GM21619 (cell line): ENCODE results near the gene VIT.

ENCODE experiments used
- ATAC-seq: cut with Tn5 transposase; IDR thresholded peaks from one replicate; pipeline ENCODE4 v1.9.1; 2021; ENCODE audit not compliant: unreplicated experiment

Gene VIT

DNA sequence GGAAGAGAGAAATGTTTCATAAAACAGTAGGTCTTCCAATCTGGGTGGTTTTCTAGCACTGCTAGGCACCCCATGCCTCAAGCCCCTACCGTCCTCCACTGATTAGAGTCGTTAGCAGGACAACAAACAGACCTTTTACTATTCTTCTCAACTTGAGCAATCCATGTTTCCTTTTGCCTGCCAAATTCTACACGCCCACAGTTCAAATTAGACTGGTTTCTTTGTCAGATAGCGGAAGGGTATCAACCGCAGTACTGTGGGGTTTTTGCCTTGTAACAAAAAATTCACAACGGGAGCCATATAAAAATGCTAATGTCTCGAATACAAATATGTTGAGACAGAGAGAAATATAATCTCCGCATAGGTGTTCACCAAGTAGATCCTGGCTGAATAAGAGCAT, 59.9 kb downstream of the VIT start:
- no peak for ATAC-seq

DNA sequence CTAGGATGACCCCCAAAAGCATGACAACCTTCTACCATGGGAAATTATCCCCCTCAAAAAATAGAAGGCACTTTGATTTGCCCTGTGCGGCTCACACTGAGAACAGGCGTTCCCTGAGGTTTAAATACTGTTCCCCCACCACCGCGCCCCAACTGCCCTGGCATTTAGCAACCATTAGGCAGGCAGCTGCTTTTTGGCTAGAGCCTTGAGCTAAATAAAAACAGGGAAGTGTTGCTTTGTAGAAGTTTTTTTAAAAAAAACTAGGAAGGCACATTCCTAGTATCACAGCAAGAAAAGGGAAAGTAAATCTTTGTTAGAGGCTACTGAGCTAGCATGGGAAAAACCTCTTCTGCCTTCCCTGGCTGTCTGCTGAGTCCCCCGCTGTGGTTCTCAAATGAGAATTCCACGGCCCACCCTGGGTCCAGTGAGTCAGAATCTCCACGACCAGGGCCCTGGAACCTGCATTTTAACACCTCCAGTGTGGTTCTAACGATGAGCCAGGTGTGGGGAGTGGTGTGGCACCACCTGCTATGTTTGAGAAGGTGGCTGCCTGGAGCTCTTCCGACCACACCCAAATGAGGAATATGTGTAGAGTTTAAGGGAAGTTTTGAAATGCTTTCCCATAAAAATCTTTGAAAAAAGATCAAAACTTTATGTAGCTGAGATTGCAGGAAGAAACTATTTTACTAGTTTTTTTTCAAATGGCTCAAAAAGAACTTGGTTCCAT, 66.4 kb downstream of the VIT start:
- ATAC-seq, result no peak

DNA sequence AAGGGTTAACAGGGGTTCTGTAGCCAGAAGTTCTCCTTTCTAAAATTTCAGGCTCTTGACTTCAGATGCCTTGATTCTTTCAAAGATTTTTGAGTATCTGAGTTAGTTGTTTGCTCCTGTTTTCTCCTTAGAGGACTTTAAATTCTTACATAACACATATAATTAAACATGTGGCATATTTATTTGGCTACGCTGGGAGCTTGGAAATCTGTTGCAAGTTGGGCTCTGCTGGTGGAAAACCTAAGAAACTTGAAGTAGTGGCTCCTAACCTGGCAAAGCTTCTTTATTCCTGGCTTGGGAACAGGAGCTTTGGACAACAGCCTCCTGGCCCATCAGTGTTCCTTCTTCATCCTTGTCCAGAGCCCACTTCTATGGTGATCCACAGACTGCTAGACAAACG, 72.6 kb downstream of the VIT start:
- no peak for ATAC-seq

DNA sequence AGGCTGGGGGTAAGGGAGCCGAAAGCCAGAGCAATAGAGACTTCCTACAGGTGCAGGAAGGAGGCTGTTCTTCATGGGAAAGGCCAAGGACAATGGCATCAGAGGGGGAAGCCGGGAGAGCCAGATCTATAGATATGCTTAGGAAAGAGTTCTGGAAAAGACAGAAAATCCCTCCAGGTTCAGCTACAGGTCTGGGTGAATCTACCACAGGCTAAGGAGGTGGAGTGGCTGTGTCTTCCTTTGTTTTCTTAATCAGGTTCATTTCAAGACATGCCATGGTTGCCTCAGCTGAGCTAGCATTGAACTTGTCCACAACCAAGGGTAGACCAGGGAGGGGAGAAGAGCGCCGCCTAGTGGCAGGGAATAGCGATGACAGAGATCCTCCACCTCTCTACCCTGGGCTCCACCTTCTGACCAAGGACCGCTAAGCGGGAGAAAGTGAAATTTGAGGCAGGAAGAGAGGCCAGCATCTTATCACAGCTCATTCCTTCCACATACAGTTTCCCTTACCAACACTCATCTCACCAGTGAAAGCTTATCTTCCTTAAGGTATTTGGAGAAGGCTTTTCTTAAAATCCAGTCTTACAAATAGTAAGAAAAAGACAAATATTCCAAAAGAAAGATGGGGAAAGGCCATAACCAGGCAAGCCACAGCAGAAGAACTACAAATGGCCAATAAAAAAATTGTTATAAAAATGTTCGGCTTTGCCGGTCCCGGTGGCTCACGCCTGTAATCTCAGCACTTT, 74.2 kb downstream of the VIT start:
- peak; percentile 62 for ATAC-seq

DNA sequence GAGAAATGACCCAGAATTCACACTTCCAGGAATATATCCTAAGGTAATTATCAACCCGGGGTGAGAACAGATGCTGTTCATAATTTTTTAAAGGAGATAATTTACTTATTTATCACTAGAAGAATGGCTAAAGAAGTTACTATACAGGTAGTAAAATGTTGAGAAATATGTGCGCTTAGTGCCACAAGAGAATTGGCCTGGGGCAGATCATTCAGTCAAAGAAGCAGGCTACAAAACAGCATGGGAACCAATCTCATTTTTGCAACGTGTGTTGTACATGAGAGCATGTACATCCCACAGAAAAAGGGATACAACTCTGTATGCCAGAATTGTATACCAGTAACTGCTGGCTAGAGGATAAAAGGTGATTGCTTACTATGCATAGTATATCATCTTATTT, 75.2 kb downstream of the VIT start:
- no peak for ATAC-seq

DNA sequence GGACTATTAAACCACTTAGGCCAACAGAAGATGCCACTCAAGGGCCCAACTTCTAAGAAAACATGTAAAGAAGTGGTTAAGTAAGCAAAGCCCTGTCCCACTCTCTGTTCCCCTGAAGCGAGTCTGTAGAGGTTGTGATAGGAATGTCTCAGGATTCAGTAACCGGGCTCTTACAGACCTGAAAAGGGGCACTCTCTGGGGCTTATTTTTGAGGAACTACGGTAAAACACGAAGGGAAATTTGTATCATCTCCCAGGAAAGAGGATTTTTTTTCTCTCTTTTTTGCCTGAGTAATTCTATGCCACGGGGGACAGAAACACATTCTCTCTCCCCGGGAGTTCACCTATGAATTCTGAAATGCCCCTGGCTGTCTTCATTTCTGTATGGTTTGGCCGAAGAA, 77.4 kb downstream of the VIT start:
- no peak for ATAC-seq

DNA sequence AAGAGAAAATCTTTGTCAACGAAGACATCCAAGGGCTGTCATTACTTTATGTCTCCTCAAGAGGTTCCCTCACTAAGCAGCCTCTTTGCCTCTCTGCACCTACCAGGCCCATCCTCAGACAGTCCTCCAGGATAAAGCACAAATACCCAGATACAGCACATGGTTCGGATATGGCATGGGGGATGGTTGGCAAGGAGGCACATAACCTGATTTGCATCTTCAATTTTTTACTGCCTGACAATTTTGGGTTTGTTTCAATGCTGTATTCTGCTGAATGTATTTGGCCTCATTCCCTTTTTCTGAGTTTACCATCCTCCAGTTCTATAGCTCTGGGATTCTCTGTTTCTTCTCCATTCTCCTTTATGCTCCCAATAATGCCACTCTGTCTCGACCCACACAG, 78.8 kb downstream of the VIT start:
- no peak for ATAC-seq

DNA sequence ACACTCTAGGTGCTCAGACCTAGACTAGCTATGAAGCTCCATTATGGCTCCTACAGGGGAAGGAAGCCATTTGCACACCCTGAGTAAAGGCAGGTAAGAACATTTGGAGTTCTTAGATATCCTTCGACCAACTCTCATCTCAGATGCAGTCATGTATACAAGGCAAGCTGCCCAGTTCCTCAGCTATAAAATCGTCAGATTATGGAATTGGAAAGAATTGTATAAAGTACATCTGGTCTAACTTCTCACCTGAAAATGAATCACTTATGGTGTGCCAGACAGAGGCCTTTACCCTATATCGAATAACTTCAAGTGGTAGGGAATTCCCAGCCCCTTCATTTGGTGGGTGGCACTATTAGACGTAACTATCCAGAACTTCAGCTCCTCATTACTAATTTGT, 79.3 kb downstream of the VIT start:
- no peak for ATAC-seq

DNA sequence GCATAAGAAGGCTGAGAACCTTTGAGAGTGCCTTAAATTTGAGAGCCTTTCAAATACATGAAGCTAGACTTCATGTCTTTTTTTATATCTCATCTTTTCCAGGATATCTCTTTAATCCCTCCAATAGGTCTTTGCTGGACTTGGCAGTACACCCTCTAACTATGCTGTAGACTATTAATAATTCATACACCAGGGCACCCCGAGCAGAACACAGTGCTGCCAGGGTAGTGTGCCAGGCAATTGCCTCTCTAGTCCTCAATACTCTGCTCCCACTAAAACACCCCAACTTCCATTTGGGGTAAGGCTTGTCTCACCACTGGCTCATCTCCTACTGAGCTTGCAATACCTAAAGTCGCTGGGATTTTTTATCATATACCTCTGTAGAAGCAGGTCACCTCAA, 80.8 kb downstream of the VIT start:
- no peak for ATAC-seq

DNA sequence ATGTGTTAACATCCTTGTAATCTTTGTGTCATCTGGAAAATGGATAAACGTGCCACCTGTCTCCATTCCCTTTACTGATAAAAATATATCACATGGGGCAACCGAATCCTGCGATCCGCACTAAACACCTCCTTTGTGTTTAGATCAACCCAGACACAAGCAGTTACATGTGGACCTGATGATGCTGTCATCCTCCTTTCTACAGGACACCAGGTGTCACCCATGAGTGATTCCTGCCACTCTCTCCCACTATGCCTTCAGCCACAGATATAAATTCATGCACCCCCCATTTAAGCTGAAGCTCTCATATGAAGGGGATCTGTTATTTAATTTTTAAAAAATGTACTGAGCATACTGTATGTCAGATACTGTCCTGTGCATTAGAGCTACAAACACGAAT, 81.3 kb downstream of the VIT start:
- ATAC-seq, result no peak

DNA sequence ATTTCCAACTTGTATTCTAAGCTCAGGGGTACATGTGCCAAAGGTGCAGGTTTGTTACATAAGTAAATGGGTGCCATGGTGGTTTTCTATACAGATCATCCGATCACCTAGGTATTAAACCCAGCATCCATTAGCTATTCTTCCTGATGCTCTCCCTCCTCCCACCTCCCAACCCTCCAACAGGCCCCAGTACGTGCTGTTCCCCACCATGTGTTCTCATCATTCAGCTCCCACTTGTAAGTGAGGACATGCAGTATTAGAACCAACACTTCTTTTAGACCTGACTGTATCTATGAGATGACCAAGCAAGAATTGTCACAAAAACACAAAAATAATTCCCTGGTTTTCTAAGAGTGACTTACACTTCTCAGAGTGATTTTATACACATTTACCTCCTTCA, 83.0 kb downstream of the VIT start:
- no peak for ATAC-seq

DNA sequence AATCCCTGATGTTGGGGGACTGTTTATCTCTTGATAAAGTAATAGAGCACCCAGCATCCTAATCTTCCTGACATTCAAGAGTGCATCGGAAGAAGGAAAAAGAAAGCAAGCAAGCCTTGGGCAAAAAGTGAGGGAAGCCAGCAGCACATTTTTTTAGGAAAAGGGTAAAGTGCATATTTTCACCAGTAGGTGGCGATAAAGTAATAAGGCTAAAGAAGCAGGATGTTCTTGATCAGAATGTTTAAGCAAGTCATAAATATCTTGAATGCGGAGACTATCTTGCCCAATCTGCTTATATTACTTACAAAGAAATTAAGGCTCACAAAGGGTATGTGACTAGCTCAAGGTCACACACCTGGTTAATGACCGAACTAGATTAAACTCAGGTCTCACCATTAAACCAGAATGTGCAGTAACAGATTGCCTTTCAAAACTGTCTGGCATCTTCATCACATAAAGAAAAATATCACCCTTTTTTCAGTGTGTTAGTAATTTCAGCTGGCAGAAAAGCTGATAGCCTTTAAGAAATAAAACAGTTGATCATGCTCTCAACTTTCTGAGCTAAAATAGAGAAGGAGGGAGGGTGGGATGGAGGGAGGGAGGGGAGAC, 83.8 kb downstream of the VIT start:
- peak; percentile 52 for ATAC-seq

DNA sequence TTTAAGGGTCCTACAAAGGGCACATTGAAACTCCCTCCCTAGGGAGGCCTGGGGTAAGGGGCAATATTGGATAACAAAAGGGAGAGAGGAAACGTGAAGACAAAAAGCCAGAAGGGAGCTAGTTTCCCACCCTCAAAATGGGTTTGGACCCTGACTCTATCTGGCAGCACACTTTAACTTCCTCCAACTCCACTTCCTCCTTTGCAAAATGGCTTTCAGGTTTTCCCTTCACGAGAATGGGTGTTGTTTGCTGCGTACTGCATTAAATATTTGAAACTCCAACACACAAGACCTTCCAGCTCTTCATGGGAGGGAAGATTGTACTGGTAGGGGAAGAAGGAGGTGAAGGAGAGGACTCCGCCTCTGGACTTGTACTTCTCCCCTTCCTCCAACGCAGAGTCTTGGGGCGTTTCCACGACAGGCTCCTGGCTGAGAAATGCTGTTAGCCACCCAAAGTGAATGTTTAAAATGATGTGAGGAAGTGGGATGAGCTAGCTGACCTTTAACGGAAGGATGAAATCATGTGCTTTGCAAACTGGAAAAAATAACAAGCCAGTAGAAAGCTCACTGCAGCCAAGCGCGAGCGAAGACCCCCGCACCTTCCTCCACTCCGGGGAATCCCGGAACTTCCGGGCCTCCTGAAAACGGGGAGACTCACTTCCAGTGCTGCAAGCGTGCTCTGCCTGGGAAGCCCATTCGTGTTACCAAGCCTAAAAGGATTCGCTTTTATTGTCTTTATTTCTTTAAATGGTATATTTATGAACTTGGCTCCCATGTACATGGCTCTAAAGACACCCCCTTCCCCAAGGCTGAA, 85.6 kb downstream of the VIT start:
- no peak for ATAC-seq

DNA sequence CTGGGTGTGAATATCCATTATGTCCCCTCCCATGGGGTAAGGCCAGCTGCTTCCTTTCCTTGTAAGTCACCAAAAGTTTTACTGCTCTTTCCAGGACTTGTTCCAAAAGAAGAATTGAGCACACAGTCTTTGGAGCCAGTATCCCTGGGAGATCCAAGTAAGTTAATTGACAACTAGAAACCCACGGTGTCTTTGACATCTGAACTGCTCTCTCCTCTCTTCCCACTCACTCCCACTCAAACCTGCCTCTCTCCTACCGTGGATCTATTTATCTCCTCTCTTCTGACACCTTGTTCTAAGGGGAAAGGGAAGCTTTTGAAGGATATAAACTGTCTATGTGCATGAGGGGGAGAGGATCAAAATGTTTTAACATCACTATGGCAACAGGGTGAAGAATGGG, 86.7 kb downstream of the VIT start:
- ATAC-seq, result no peak

DNA sequence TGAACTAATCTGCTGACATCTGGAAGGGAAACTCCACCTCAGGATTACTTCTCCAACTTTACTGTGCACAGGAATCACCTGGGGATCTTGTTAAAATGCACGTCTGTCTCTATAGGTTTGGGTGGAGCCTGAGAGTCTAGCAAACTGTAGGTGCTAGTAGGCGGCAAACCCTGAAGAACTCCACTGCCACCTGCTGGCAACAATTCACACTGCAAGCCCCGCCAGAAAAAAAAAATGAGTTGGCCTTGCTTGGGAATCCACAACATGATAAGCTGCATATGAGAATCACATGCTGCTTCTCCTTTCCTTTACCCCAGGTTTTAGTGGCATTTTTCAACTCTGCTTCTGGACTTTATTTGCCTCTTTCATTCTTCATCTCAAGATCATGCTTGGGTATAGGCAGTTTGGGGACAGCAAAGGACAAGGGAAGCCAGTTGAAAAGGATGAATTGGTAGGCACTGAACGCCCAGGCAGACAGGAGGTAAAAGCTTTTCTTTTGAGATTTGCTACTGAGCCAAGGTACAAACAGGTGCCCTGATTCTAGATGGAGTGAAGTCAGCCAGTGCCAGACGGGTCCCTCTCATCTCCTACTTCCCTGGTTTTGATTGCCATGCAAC, 88.8 kb downstream of the VIT start:
- ATAC-seq, result peak; percentile 55

DNA sequence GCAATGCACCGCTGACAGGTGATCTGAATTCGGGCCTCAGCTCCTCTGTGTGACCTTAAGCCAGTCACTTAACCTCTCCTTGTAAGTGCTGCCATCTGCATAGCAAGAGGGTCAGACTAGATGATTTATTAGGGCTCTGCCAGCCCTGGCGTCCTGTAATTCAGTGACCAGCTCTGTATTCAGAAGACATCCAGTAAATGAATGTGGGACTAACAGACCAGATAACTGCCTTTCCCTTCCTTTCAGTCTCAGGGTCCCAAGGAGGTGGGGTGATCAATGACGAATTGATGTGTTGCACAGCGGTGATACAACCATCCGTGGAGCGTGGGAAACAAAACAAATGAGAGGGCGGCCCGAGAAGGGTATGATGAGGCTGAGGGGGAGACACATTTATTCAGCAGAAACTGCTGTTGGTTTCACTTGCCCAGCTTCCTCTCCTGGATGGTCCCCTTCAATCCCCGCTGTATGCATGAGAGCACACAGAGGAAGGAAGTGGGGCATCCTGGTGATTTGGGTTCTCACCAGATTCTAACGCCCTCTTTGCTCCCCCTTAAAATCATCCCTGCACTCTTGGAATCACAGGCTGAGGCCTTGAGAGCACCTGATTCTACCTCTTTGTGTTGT, 92.8 kb downstream of the VIT start:
- peak; percentile 51 for ATAC-seq

DNA sequence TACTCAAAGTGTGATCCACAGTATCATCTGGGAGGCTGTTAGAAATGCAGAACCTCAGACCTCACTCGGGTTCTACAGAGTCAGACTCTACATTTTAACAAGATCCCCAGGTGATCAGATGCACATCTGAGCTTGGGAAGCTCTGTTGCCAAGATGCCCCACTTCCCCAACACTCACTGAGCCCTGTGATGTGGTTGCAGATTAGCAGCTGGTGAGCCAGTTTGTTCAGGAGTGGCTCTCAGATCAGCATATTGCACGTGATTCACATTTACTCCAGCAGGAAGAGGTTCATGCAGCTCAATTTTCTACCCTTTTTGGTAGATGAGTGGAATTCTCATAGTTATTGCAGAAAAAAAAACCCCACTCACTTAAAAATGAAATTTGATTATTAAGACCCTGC, 96.4 kb downstream of the VIT start:
- ATAC-seq, result no peak

DNA sequence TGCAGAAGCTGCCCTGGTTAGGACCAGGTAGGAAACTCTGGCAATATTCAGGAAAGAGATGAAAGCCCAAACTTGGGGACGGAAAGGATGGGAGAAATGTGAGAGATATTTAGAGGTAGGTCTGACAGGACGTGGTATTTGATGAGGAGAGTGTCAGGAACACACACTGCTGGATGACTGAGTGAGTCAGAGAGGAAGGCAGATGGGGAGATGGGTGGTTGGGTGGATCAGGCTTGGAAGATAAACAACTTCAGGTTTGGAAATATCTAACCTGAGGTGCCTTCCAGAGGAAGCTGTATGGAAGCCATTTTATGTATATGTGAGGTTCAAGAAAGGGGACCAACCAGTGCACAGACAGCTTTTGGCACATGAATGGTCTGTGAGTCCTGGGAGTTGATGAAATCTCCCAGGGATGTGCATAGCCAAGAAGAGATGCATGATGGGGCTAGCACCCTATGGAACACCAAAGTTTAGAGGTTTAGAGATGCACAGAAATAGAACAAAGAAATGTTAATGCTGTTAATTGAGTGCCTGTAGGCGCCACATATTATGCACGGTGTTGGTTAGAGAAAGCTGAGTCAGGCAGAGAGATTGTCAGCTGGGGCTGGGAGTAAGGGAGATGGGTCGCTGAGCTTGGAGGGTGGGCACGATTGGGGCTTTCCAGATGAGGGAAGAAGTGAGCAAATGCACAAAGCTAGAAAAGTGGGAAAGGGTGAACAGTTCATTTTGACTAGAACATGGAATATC, 101.0 kb downstream of the VIT start:
- ATAC-seq, result no peak

DNA sequence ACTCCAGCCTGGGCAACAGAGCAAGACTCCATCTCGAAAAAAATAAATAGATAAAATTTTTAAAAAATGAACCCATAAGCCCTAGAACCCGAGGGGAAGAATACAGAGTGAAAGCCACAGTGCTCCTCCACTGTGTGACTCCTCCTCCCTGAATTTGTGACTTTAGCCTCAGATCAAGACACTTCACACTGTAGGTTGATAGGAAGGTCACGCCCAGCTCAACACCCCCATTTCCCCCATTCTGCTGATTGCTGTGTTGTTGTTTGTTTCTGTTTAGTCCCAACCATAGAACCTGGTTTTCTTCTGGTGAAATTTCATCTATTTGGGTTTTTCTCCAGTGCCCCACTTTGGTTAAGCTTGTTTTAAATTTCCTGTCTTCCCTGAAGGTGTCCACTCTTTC, 102.2 kb downstream of the VIT start:
- no peak for ATAC-seq

DNA sequence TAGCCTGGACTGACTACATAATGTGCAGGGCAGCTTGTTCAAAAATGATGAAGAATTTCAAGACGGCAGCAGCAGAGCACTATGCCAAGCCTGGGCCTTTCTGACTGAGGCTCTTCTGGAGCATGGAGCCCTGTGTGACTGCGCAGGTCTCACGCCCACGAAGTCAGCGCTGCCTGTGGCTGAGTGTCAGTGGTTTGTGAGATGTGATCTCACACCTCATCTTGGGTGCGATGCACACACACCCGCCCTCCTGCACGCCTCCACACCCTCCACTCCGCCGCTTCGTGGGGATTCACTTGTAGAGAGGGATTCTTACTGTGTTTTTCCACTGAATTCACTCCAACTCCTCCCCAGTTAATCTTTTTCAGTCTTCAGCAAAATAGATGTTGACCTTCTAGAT, 103.9 kb downstream of the VIT start:
- no peak for ATAC-seq
